Colonic mucosa (tissue), 4 donors: ENCODE results near the gene RNMT. TPM values are rescaled to one million over a fixed set of nuclear protein-coding genes. Genes with fewer than 3 reads are reported as not detected.
"Not testable (repeated sequence)": the region's sequence is repeated elsewhere in the genome, so short reads cannot be mapped to it uniquely, and the experiment has no call there.

Source experiments
- DNase-seq: peaks from one replicate; pipeline ENCODE4 v3.0.0-alpha.2; 2020
- H3K27ac ChIP-seq: fragments of 200-600 bp; one replicate; pipeline ENCODE4 v1.8.0; 2021
- H3K27me3 ChIP-seq: fragments of 200-600 bp; one replicate; pipeline ENCODE4 v1.8.0; 2021
- H3K36me3 ChIP-seq: fragments of 200-600 bp; one replicate; pipeline ENCODE4 v1.8.0; 2021
- H3K4me1 ChIP-seq: fragments of 200-600 bp; one replicate; pipeline ENCODE4 v1.8.0; 2021; ENCODE audit warnings: mild to moderate bottlenecking
- H3K4me3 ChIP-seq: fragments of 200-600 bp; one replicate; pipeline ENCODE4 v1.8.0; 2021
- H3K9ac ChIP-seq, 2 donors: one replicate each; pipeline ENCODE4 v1.7.0; 2013; ENCODE audit warnings: control low read depth in 2 of 2, low read depth in 2 of 2, low read length in 2 of 2
- H3K9me3 ChIP-seq: fragments of 200-600 bp; one replicate; pipeline ENCODE4 v1.8.0; 2021
- CTCF ChIP-seq: fragments of 200-600 bp; IDR thresholded peaks from one replicate; pipeline ENCODE4 v1.8.0; 2022; ENCODE audit warnings: antibody characterized with exemption, mild to moderate bottlenecking
- intact Hi-C: fragments of 100-400 bp; cut with DNase I; formaldehyde crosslinking; loops from one replicate; pipeline ENCODE4 v1.14.1; 2022
- total RNA-seq, 2 donors: library from RNA; stranded (reverse); fragmentation: NEBNext Ultra II Directional in 1 of 2; extraction: Animal tissue kit (Norgen Biotek cat#: 25700) in 1 of 2; gene quantifications; one replicate each; pipeline ENCODE4 v1.2.1, GENCODE V29; 2021
- donor health status: healthy.
- donor health status: DM: no; HTN: no; CAD: no.
- donor health status: DM: no; HTN: no; CAD: no.

Gene RNMT
- 10 to 100 TPM; 17.0 to 43.4 TPM for total RNA-seq

GRCh38 chr18:13726232-13726971 is at the start of gene RNMT, which contains the start of gene FAM210A:
RNMT (plus strand) TSS chr18:13726673; CDS start chr18:13731518, 4,845 bp downstream.
FAM210A (minus strand) TSS chr18:13726558; CDS start chr18:13682077, 44,481 bp downstream.
- Histone ChIP-seq H3K27ac (peak within 1 kb of the TSS; percentile 92), H3K4me3 (peak within 1 kb of the TSS; percentile 99), H3K4me1 (no peaks in the 10 kb centered on the region), H3K36me3 (no peaks in the 10 kb centered on the region), H3K9ac (peak within 1 kb of the TSS; percentile 75 to 94), H3K27me3 (no peaks in the 10 kb centered on the region), H3K9me3 (no peaks in the 10 kb centered on the region)
- TF ChIP-seq CTCF, result no peak
- intact Hi-C loops, result no loop called here
- peak; percentile 98 for DNase-seq

GRCh38 chr18:13677350-13677749 is 49.1 kb upstream of the RNMT start:
- DNase-seq, H3K9ac ChIP-seq, intact Hi-C loops: not testable (repeated sequence)

GRCh38 chr18:13680612-13681011 is 45.9 kb upstream of the RNMT start:
- no peak for DNase-seq
- H3K9me3 ChIP-seq, result no peaks in the 10 kb centered on the region
- no peak overlapping the region for H3K4me3 ChIP-seq
- intact Hi-C loops, result no loop called here
- no peaks in the 10 kb centered on the region for H3K27me3 ChIP-seq
- no peak overlapping the region for H3K27ac ChIP-seq
- peak; percentile 33 for TF ChIP-seq CTCF
- no peak overlapping the region for H3K9ac ChIP-seq
- H3K36me3 ChIP-seq, result no peaks in the 10 kb centered on the region
- no peaks in the 10 kb centered on the region for H3K4me1 ChIP-seq

More at GRCh38 chr18:13677350-13677749, 49.1 kb upstream of the RNMT start:
- H3K4me3 ChIP-seq, H3K27me3 ChIP-seq, H3K27ac ChIP-seq, H3K9me3 ChIP-seq, H3K36me3 ChIP-seq, H3K4me1 ChIP-seq: not testable (repeated sequence)

- TF ChIP-seq CTCF, result no peak
- no peaks in the 10 kb centered on the region for H3K9me3 ChIP-seq
- no peaks in the 10 kb centered on the region for H3K4me1 ChIP-seq
- no peak for DNase-seq
- H3K27ac ChIP-seq, result no peak overlapping the region
- H3K4me3 ChIP-seq, result no peak overlapping the region
- intact Hi-C loops, result no loop called here
- H3K9ac ChIP-seq, result no peak overlapping the region
- H3K27me3 ChIP-seq, result no peaks in the 10 kb centered on the region
- no peaks in the 10 kb centered on the region for H3K36me3 ChIP-seq
Measured at GRCh38 chr18:13681701-13682100, 44.8 kb upstream of the RNMT start.

GRCh38 chr18:13684546-13684945 is 41.9 kb upstream of the RNMT start:
- Histone ChIP-seq H3K4me3 (no peak overlapping the region), H3K27ac (no peak overlapping the region), H3K27me3 (no peaks in the 10 kb centered on the region), H3K36me3 (no peaks in the 10 kb centered on the region), H3K4me1 (no peaks in the 10 kb centered on the region), H3K9me3 (no peaks in the 10 kb centered on the region), H3K9ac (no peak overlapping the region)
- TF ChIP-seq CTCF, result no peak
- intact Hi-C loops, result no loop called here
- no peak for DNase-seq
